ENCODE results near the gene MYO1D. TPM values are rescaled to one million over a fixed set of nuclear protein-coding genes. Genes with fewer than 3 reads are reported as not detected.

Gene MYO1D
- total and polyA plus RNA-seq, 4 donors = 4.5 to 22.9 (median 13.3) TPM

GRCh38 chr17:32636598-32637218 lies 240.2 kb downstream of the MYO1D start:
- Histone ChIP-seq H3K9ac (ENCODE audit: low read depth in 1 of 2, low read length in 2 of 2) (no peak overlapping the region), H3K27me3 (ENCODE audit: control insufficient read depth in 4 of 4, insufficient read depth in 4 of 4, low read length in 3 of 4) (no peaks in the 10 kb centered on the region), H3K9me3 (ENCODE audit: control insufficient read depth in 4 of 4, low read length in 3 of 4) (no peaks in the 10 kb centered on the region), H3K4me3 (ENCODE audit: low read depth in 1 of 3, low read length in 3 of 3) (no peak overlapping the region), H3K27ac (ENCODE audit: low read depth in 1 of 2, low read length in 2 of 2) (no peak overlapping the region), H3K36me3 (ENCODE audit: control insufficient read depth in 4 of 4, insufficient read depth in 3 of 4, low read depth in 1 of 4, low read length in 3 of 4) (no peaks in the 10 kb centered on the region), H3K4me1 (ENCODE audit: control insufficient read depth in 4 of 4, insufficient read depth in 4 of 4, low read length in 3 of 4) (no peaks in the 10 kb centered on the region)
- no peak for DNase-seq (ENCODE audit: low spot score)
- 92% methylated on average over 5 of the region's 5 CpGs for WGBS
- TF ChIP-seq SP1 (IDR thresholded peaks at IDR 0.05) (no peak), REST (IDR thresholded peaks at IDR 0.05) (no peak), RAD21 (IDR thresholded peaks at IDR 0.05) (no peak), NR2F2 (IDR thresholded peaks at IDR 0.05) (no peak), TAF1 (conservative IDR thresholded peaks at IDR 0.05) (no peak), CTCF (IDR thresholded peaks at IDR 0.05; ENCODE audit: low read depth, low read length, missing input control) (no peak), MAX (IDR thresholded peaks at IDR 0.05) (no peak), FOXA1 (IDR thresholded peaks at IDR 0.05) (no peak), RXRA (IDR thresholded peaks at IDR 0.05) (no peak), GABPA (IDR thresholded peaks at IDR 0.05 in 1 of 2, conservative IDR thresholded peaks at IDR 0.05 in 1 of 2) (no peak), ZBTB33 (IDR thresholded peaks at IDR 0.05) (no peak), ATF3 (IDR thresholded peaks at IDR 0.05) (no peak), FOXA2 (IDR thresholded peaks at IDR 0.05) (no peak), JUND (IDR thresholded peaks at IDR 0.05) (no peak)

- Histone ChIP-seq H3K9me3 (ENCODE audit: control insufficient read depth in 4 of 4, low read length in 3 of 4) (no peaks in the 10 kb centered on the region), H3K36me3 (ENCODE audit: control insufficient read depth in 4 of 4, insufficient read depth in 3 of 4, low read depth in 1 of 4, low read length in 3 of 4) (no peaks in the 10 kb centered on the region), H3K27ac (ENCODE audit: low read depth in 1 of 2, low read length in 2 of 2) (no peak overlapping the region), H3K4me3 (ENCODE audit: low read depth in 1 of 3, low read length in 3 of 3) (no peak overlapping the region), H3K4me1 (ENCODE audit: control insufficient read depth in 4 of 4, insufficient read depth in 4 of 4, low read length in 3 of 4) (peaks cover 0 to 2% (median under 1%) of the 10 kb centered on the region in 4 donors), H3K9ac (ENCODE audit: low read depth in 1 of 2, low read length in 2 of 2) (no peak overlapping the region), H3K27me3 (ENCODE audit: control insufficient read depth in 4 of 4, insufficient read depth in 4 of 4, low read length in 3 of 4) (no peaks in the 10 kb centered on the region)
- no peak for DNase-seq (ENCODE audit: low spot score)
- 85% methylated on average over 3 of the region's 3 CpGs for WGBS
- TF ChIP-seq RXRA (IDR thresholded peaks at IDR 0.05) (no peak), FOXA1 (IDR thresholded peaks at IDR 0.05) (no peak), YY1 (IDR thresholded peaks at IDR 0.05) (no peak), MAX (IDR thresholded peaks at IDR 0.05) (no peak), ZBTB33 (IDR thresholded peaks at IDR 0.05) (no peak), FOXA2 (IDR thresholded peaks at IDR 0.05) (no peak), EGR1 (IDR thresholded peaks at IDR 0.05; ENCODE audit: low read depth in 2 of 2) (no peak), RAD21 (IDR thresholded peaks at IDR 0.05) (no peak), TAF1 (conservative IDR thresholded peaks at IDR 0.05) (no peak), SP1 (IDR thresholded peaks at IDR 0.05) (no peak), HNF4A (conservative IDR thresholded peaks at IDR 0.05) (no peak), REST (IDR thresholded peaks at IDR 0.05) (no peak), JUND (IDR thresholded peaks at IDR 0.05) (no peak)
Observed at GRCh38 chr17:32634167-32634566, 242.8 kb downstream of the MYO1D start.

Measured in liver (tissue), 9 donors.